ELR (cell line): ENCODE results near the gene RNF17.

Source experiments
- DNase-seq: peaks from one replicate; pipeline ENCODE4 v3.0.0-alpha.2; 2015; ENCODE audit warnings: low read depth

RNF17 gene

GRCh38 chr13:24858953-24859352 lies 95.0 kb downstream of the RNF17 start:
- DNase-seq = no peak

GRCh38 chr13:24860770-24861169 lies 96.8 kb downstream of the RNF17 start:
- no peak for DNase-seq

GRCh38 chr13:24861617-24862362 lies 97.8 kb downstream of the RNF17 start:
- DNase-seq = no peak

GRCh38 chr13:24863748-24864540 lies 100.0 kb downstream of the RNF17 start:
- DNase-seq = no peak

GRCh38 chr13:24864579-24864978 lies 100.6 kb downstream of the RNF17 start:
- no peak for DNase-seq

- peak; percentile 30 for DNase-seq
These were observed 101.4 kb downstream of the RNF17 start for GRCh38 chr13:24865163-24865953.

GRCh38 chr13:24866488-24866887 lies 102.5 kb downstream of the RNF17 start:
- no peak for DNase-seq

- no peak for DNase-seq
These were observed 104.9 kb downstream of the RNF17 start for GRCh38 chr13:24868874-24869273.

- no peak for DNase-seq
These were observed 106.4 kb downstream of the RNF17 start for GRCh38 chr13:24870380-24870760.

- DNase-seq = no peak
These were observed 111.6 kb downstream of the RNF17 start for GRCh38 chr13:24875566-24875965.

- DNase-seq = no peak
These were observed 113.6 kb downstream of the RNF17 start for GRCh38 chr13:24877531-24877930.

- DNase-seq = no peak
These were observed 114.4 kb downstream of the RNF17 start for GRCh38 chr13:24878340-24878739.

- no peak for DNase-seq
These were observed 118.7 kb downstream of the RNF17 start for GRCh38 chr13:24882665-24883064.

GRCh38 chr13:24887759-24888158 lies 123.8 kb downstream of the RNF17 start:
- DNase-seq = no peak

- no peak for DNase-seq
These were observed 124.4 kb downstream of the RNF17 start for GRCh38 chr13:24888291-24888931.

GRCh38 chr13:24890256-24890655 lies 126.3 kb downstream of the RNF17 start:
- no peak for DNase-seq

- no peak for DNase-seq
These were observed 127.6 kb downstream of the RNF17 start for GRCh38 chr13:24891476-24892108.

- DNase-seq = no peak
These were observed 128.9 kb downstream of the RNF17 start for GRCh38 chr13:24892829-24893228.

GRCh38 chr13:24893863-24894262 lies 129.9 kb downstream of the RNF17 start:
- no peak for DNase-seq

- no peak for DNase-seq
These were observed 130.5 kb downstream of the RNF17 start for GRCh38 chr13:24894277-24894971.

GRCh38 chr13:24894972-24895300 lies 131.0 kb downstream of the RNF17 start:
- no peak for DNase-seq
